Right atrium auricular region (tissue), 2 donors: ENCODE data around the gene TCL1B. TPM values are rescaled to one million over a fixed set of nuclear protein-coding genes. Genes with fewer than 3 reads are reported as not detected.
"Not testable (repeated sequence)": the region's sequence is repeated elsewhere in the genome, so short reads cannot be mapped to it uniquely, and the experiment has no call there.

Experiments used
- DNase-seq: peaks from one replicate; pipeline ENCODE4 v3.0.0-alpha.2; 2019; ENCODE audit warnings: low spot score
- H3K27ac ChIP-seq, 2 donors: fragments of 200-600 bp; sonication (generic); 1 replicate in 1 of 2; 2 replicates in 1 of 2; pipeline ENCODE4 v1.5.1; 2016 to 2019
- H3K27me3 ChIP-seq, 2 donors: fragments of 200-600 bp; sonication (generic); one replicate each; pipeline versions ENCODE4 v1.5.1 to v1.6.0; 2017 to 2019
- H3K36me3 ChIP-seq: fragments of 200-600 bp; sonication (generic); one replicate; pipeline ENCODE4 v1.5.1; 2016
- H3K4me1 ChIP-seq, 2 donors: fragments of 200-600 bp; sonication (generic); one replicate each; pipeline versions ENCODE4 v1.5.1 to v1.6.0; 2017 to 2019
- H3K4me3 ChIP-seq, 2 donors: fragments of 200-600 bp; sonication (generic); 1 replicate in 1 of 2; 2 replicates in 1 of 2; pipeline ENCODE4 v1.5.1; 2017 to 2019; ENCODE audit warnings: mild to moderate bottlenecking in 1 of 2, moderate library complexity in 1 of 2
- H3K9me3 ChIP-seq, 2 donors: fragments of 200-600 bp; sonication (generic); one replicate each; pipeline ENCODE4 v1.5.1; 2019
- CTCF ChIP-seq, 2 donors: fragments of 200-600 bp; sonication (generic); IDR thresholded peaks; one replicate each; pipeline ENCODE4 v1.5.1; 2019; ENCODE audit warnings: antibody characterized with exemption in 2 of 2
- total RNA-seq, 2 donors: library from RNA; depleted of rRNA; stranded (reverse); fragments of >200 nt; gene quantifications; one replicate each; pipeline ENCODE4 v1.1.0, GENCODE V29; 2016

The TCL1B gene
- total RNA-seq, 2 donors from 2014 or later: not detected

GRCh38 chr14:95664066-95664465 lies 22.2 kb upstream of the TCL1B start:
- Histone ChIP-seq H3K36me3 (no peaks in the 10 kb centered on the region), H3K4me3 (no peak overlapping the region), H3K4me1 (peaks cover 0 to 5% of the 10 kb centered on the region in 2 donors), H3K27ac (no peak overlapping the region), H3K27me3 (no peaks in the 10 kb centered on the region), H3K9me3 (no peaks in the 10 kb centered on the region)
- no peak for DNase-seq
- TF ChIP-seq CTCF (IDR thresholded peaks at IDR 0.05): no peak

- Histone ChIP-seq H3K27me3 (no peaks in the 10 kb centered on the region), H3K27ac (no peak overlapping the region), H3K9me3 (no peaks in the 10 kb centered on the region), H3K4me3 (no peak overlapping the region), H3K4me1 (peaks cover 0 to 5% of the 10 kb centered on the region in 2 donors), H3K36me3 (no peaks in the 10 kb centered on the region)
- TF ChIP-seq CTCF (IDR thresholded peaks at IDR 0.05): no peak
- DNase-seq: no peak
These were observed 21.7 kb upstream of the TCL1B start for GRCh38 chr14:95664546-95664945.

- not testable (repeated sequence) for H3K36me3 ChIP-seq, DNase-seq
These were observed 20.7 kb upstream of the TCL1B start for GRCh38 chr14:95665530-95665929.

GRCh38 chr14:95666450-95666849 lies 19.8 kb upstream of the TCL1B start:
- DNase-seq: no peak
- H3K9me3 ChIP-seq: no peaks in the 10 kb centered on the region
- H3K4me1 ChIP-seq: no peaks in the 10 kb centered on the region
- H3K36me3 ChIP-seq: no peaks in the 10 kb centered on the region
- H3K27ac ChIP-seq: no peak overlapping the region
- H3K4me3 ChIP-seq: no peak overlapping the region
- no peak for TF ChIP-seq CTCF (IDR thresholded peaks at IDR 0.05)
- no peaks in the 10 kb centered on the region for H3K27me3 ChIP-seq

More at GRCh38 chr14:95665530-95665929, 20.7 kb upstream of the TCL1B start:
- not testable (repeated sequence) for H3K4me1 ChIP-seq, H3K4me3 ChIP-seq, H3K9me3 ChIP-seq, H3K27ac ChIP-seq, H3K27me3 ChIP-seq

GRCh38 chr14:95667249-95667693 lies 19.0 kb upstream of the TCL1B start:
- no peak for TF ChIP-seq CTCF (IDR thresholded peaks at IDR 0.05)
- H3K4me1 ChIP-seq: no peaks in the 10 kb centered on the region
- DNase-seq: no peak
- H3K27me3 ChIP-seq: no peaks in the 10 kb centered on the region
- no peaks in the 10 kb centered on the region for H3K36me3 ChIP-seq
- H3K27ac ChIP-seq: no peak overlapping the region
- H3K9me3 ChIP-seq: no peaks in the 10 kb centered on the region
- no peak overlapping the region for H3K4me3 ChIP-seq

GRCh38 chr14:95668235-95668772 lies 17.9 kb upstream of the TCL1B start:
- DNase-seq: no peak
- no peak overlapping the region for H3K27ac ChIP-seq
- no peaks in the 10 kb centered on the region for H3K9me3 ChIP-seq
- H3K4me1 ChIP-seq: no peaks in the 10 kb centered on the region
- no peak for TF ChIP-seq CTCF (IDR thresholded peaks at IDR 0.05)
- no peaks in the 10 kb centered on the region for H3K36me3 ChIP-seq
- H3K4me3 ChIP-seq: no peak overlapping the region
- no peaks in the 10 kb centered on the region for H3K27me3 ChIP-seq
